Fibroblast of the aortic adventitia (primary cell): Measurements from ENCODE around the gene CFAP58. TPM values are rescaled to one million over a fixed set of nuclear protein-coding genes. Genes with fewer than 3 reads are reported as not detected.

Experiments
- DNase-seq: peaks from one replicate; pipeline ENCODE4 v3.0.0-alpha.2; 2010; ENCODE audit warnings: low read depth
- H3K4me3 ChIP-seq: 2 replicates; pipeline ENCODE4 v1.5.1; 2011; ENCODE audit warnings: low read depth, mild to moderate bottlenecking, control low read depth, low read length, moderate library complexity
- total RNA-seq: library from RNA; depleted of rRNA; stranded (reverse); fragments of >200 nt; gene quantifications from 2 replicates; pipeline ENCODE4 v1.2.3, GENCODE V29; 2012; ENCODE audit warnings: low replicate concordance
- TF ChIP-seq, protein P1 (sequence below): IDR thresholded peaks from 2 replicates; pipeline ENCODE4 v1.5.1; 2011; ENCODE audit warnings: mild to moderate bottlenecking, low read length, control low read depth, inconsistent platforms; ENCODE audit not compliant: insufficient read depth

CFAP58 gene
- total RNA-seq, 1 donor = 0.36 TPM

DNA sequence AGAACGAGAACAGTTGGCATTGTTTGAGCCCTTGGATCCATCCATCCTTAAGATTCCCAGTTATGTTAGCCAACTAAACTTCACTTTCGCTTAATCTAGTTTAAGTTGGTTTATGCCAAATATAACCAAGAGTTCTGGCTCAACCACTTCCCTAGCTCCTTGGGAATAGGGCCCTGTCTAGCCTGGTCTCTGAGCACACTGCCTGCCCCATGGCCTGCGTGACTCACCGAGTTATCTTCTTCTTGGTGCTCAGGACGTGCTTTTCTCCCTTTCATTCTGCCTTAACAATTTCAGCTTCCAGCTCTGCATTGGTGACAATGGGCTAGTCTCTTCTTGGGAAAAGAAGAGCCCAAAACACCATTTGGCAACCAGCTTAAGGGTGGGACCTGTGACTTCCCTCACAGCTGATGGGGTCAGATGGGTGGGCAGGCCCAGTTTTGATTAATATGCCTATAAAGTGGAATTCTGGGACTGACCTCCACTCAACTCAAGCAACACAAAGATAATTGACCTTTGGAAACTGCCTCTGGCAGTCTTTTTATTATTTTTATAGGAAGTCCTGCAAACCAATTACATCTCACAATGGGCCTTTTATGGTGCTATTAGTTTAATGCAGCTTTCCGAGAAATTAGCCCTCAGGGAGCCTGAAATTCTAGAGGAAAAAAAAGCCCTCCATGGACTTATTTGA is 126.4 kb downstream of the CFAP58 start:
- TF ChIP-seq, protein P1, sequence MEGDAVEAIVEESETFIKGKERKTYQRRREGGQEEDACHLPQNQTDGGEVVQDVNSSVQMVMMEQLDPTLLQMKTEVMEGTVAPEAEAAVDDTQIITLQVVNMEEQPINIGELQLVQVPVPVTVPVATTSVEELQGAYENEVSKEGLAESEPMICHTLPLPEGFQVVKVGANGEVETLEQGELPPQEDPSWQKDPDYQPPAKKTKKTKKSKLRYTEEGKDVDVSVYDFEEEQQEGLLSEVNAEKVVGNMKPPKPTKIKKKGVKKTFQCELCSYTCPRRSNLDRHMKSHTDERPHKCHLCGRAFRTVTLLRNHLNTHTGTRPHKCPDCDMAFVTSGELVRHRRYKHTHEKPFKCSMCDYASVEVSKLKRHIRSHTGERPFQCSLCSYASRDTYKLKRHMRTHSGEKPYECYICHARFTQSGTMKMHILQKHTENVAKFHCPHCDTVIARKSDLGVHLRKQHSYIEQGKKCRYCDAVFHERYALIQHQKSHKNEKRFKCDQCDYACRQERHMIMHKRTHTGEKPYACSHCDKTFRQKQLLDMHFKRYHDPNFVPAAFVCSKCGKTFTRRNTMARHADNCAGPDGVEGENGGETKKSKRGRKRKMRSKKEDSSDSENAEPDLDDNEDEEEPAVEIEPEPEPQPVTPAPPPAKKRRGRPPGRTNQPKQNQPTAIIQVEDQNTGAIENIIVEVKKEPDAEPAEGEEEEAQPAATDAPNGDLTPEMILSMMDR = no peak
- no peak overlapping the region for H3K4me3 ChIP-seq
- peak; percentile 81 for DNase-seq

DNA sequence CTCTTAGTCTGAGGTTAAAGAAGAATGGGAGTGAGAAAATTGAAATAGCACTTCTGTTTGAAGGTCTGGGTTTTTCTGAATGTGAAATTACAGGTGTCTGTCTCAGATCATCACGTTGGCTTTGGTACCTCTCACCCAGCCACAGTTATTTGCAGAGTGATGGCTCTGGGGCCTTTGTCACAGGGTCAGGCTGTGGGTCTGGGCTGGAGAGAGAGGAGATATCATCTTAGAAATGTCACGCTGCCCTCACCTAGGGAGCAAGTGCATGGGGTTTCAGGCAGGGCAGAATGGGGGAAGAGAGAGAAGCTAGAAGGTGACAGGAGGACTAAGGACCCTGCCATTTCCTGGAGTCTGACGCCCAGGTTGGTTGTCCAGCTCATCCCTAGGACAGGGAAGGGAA is 127.2 kb downstream of the CFAP58 start:
- TF ChIP-seq, protein P1 = no peak
- no peak overlapping the region for H3K4me3 ChIP-seq
- DNase-seq = no peak

DNA sequence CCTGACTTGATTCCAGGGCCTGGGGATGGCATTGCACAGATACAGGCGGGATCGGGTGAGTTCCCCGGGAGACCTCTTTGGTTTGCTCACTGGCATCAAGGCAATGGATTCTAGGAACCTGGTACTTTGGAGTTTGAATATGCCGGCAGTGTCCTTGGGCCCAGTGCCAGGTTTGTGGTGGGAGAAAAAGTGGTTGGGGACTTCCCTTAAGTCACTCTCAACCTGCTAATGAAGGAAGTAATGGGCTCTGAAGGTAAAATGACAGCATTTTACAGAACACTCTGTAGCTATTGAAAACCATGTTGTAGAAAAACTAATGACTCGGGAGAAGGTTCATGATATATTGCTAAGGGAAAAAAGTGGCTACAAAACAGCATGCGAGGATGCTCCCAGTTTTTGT is 129.9 kb downstream of the CFAP58 start:
- TF ChIP-seq, protein P1 = no peak
- DNase-seq = no peak
- no peak overlapping the region for H3K4me3 ChIP-seq

GRCh38 chr10:104485632-104486031 is 132.0 kb downstream of the CFAP58 start:
- TF ChIP-seq, protein P1 = no peak
- no peak for DNase-seq
- no peak overlapping the region for H3K4me3 ChIP-seq

DNA sequence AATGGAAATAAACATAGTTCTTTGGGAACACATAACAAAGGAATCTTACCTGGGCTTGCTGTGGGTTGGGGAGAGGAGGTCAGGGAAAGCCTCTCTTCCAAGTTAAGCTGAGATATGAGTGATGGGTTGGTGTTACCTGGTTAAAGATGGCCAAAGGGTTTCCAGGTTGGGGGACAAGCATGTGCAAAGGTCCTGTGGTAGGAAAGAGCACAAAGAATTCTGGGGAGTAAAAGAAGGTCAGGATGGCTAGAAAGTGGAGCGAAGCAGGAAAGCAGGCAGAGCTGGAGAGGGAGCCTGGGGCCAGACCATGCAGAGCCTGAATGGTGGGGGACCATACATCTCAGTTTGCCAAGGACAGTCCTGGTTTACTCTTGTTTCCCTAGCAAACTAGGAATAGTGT is 133.2 kb downstream of the CFAP58 start:
- TF ChIP-seq, protein P1 = no peak
- H3K4me3 ChIP-seq = no peak overlapping the region
- no peak for DNase-seq

- TF ChIP-seq, protein P1 = no peak
- no peak overlapping the region for H3K4me3 ChIP-seq
- no peak for DNase-seq
These were observed 134.3 kb downstream of the CFAP58 start for GRCh38 chr10:104487794-104488438.
